ENCODE measurements around the gene GAL.
"Not testable (repeated sequence)": the region's sequence is repeated elsewhere in the genome, so short reads cannot be mapped to it uniquely, and the experiment has no call there.

The GAL gene

GRCh38 chr11:68684385-68685356 is at the start of gene GAL:
TSS of gene GAL (plus strand) at chr11:68684544. CDS start at chr11:68684924, 380 bp downstream.
- Histone ChIP-seq H3K27me3 (ENCODE audit: insufficient read depth, poor library complexity, severe bottlenecking) (peaks cover 26% of the 10 kb centered on the region), H3K27ac (ENCODE audit: poor library complexity, severe bottlenecking) (no peak within 1 kb of the TSS), H3K4me3 (ENCODE audit: severe bottlenecking) (peak within 1 kb of the TSS; percentile 24), H3K9me3 (ENCODE audit: severe bottlenecking) (no peaks in the 10 kb centered on the region), H3K4me1 (ENCODE audit: insufficient read depth, poor library complexity, severe bottlenecking) (no peaks in the 10 kb centered on the region), H3K36me3 (ENCODE audit: low read depth) (no peaks in the 10 kb centered on the region)
- DNase-seq (ENCODE audit: low spot score) (no peak), ATAC-seq (ENCODE audit: low read depth) (peak; percentile 48; the same call in 2 of the 3 replicates)
- no peak for TF ChIP-seq CTCF (IDR thresholded peaks at IDR 0.05; ENCODE audit: poor library complexity, severe bottlenecking)

DNA sequence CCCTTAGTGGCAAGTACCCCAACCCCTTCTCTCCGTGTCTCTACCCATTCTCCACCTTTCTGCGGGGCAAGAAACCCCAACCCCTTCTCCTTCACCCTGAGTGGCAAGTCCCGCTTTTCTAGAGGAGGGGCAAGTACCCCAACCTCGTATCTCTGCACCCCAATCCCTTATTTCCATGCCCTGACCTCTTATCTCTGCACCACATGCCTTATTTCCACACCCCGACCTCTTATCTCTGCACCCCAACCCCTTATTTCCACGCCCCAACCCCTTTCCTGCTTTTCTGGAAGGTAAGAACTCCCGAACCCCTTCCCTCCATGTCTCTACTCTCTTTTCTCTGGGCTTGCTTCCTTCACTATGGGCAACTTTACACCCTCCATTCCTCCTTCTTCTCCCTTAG is 49.7 kb upstream of the GAL start:
- H3K27ac ChIP-seq (ENCODE audit: poor library complexity, severe bottlenecking); H3K27me3 ChIP-seq (ENCODE audit: insufficient read depth, poor library complexity, severe bottlenecking); H3K9me3 ChIP-seq (ENCODE audit: severe bottlenecking); H3K4me1 ChIP-seq (ENCODE audit: insufficient read depth, poor library complexity, severe bottlenecking); ATAC-seq (ENCODE audit: low read depth); DNase-seq (ENCODE audit: low spot score); H3K4me3 ChIP-seq (ENCODE audit: severe bottlenecking); H3K36me3 ChIP-seq (ENCODE audit: low read depth): not testable (repeated sequence)

DNA sequence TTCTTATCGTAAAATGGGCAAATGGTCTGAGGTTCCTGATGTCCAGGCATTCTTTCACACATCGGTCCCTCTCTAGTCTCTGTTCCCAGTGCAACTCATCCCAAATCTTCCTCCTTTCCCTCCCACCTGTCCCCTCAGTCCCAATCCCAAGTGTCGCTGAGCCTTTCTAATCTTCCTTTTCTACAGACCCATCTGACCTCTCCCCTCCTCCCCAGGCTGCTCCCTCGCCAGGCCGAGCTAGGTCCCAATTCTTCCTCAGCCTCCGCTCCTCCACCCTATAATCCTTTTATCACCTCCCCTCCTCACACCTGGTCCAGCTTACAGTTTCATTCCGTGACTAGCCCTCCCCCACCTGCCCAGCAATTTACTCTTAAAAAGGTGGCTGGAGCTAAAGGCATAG is 49.2 kb upstream of the GAL start:
- H3K4me1 ChIP-seq (ENCODE audit: insufficient read depth, poor library complexity, severe bottlenecking); DNase-seq (ENCODE audit: low spot score); H3K27ac ChIP-seq (ENCODE audit: poor library complexity, severe bottlenecking); H3K36me3 ChIP-seq (ENCODE audit: low read depth); H3K27me3 ChIP-seq (ENCODE audit: insufficient read depth, poor library complexity, severe bottlenecking); H3K4me3 ChIP-seq (ENCODE audit: severe bottlenecking); ATAC-seq (ENCODE audit: low read depth); H3K9me3 ChIP-seq (ENCODE audit: severe bottlenecking): not testable (repeated sequence)

- not testable (repeated sequence) for ATAC-seq (ENCODE audit: low read depth); H3K4me3 ChIP-seq (ENCODE audit: severe bottlenecking); H3K27me3 ChIP-seq (ENCODE audit: insufficient read depth, poor library complexity, severe bottlenecking); H3K9me3 ChIP-seq (ENCODE audit: severe bottlenecking); H3K36me3 ChIP-seq (ENCODE audit: low read depth); H3K27ac ChIP-seq (ENCODE audit: poor library complexity, severe bottlenecking); DNase-seq (ENCODE audit: low spot score); H3K4me1 ChIP-seq (ENCODE audit: insufficient read depth, poor library complexity, severe bottlenecking)
Measured at GRCh38 chr11:68635883-68636282, 48.5 kb upstream of the GAL start.

- not testable (repeated sequence) for H3K4me1 ChIP-seq (ENCODE audit: insufficient read depth, poor library complexity, severe bottlenecking); H3K27me3 ChIP-seq (ENCODE audit: insufficient read depth, poor library complexity, severe bottlenecking); ATAC-seq (ENCODE audit: low read depth); H3K4me3 ChIP-seq (ENCODE audit: severe bottlenecking); H3K36me3 ChIP-seq (ENCODE audit: low read depth); DNase-seq (ENCODE audit: low spot score); H3K27ac ChIP-seq (ENCODE audit: poor library complexity, severe bottlenecking); H3K9me3 ChIP-seq (ENCODE audit: severe bottlenecking)
Measured at GRCh38 chr11:68639322-68639721, 45.0 kb upstream of the GAL start.

DNA sequence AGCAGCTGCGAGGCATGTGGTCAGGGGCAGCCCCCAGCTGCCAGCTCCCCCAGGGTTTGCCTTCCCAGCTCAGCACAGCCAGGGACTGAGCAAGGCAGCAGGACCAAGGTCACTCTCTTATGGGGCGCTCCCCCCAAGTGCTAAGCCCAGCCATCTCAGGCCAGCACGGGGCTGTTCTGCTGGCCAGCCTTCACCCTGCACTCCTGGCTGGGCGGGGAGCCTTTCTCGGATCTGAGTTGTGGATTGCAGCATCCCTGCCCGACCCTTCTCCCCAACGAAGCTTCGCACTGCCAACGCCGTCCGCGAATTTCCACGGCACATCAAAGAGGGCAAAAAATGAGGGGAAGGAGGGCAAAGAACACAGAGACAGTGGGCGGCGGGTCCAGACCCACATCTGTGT is 42.5 kb upstream of the GAL start:
- TF ChIP-seq CTCF (IDR thresholded peaks at IDR 0.05; ENCODE audit: poor library complexity, severe bottlenecking): no peak
- Histone ChIP-seq H3K4me3 (ENCODE audit: severe bottlenecking) (no peak overlapping the region), H3K4me1 (ENCODE audit: insufficient read depth, poor library complexity, severe bottlenecking) (no peaks in the 10 kb centered on the region), H3K36me3 (ENCODE audit: low read depth) (no peaks in the 10 kb centered on the region), H3K27me3 (ENCODE audit: insufficient read depth, poor library complexity, severe bottlenecking) (no peaks in the 10 kb centered on the region), H3K27ac (ENCODE audit: poor library complexity, severe bottlenecking) (no peak overlapping the region), H3K9me3 (ENCODE audit: severe bottlenecking) (peaks cover under 1% of the 10 kb centered on the region)
- no peak for ATAC-seq (ENCODE audit: low read depth)
- DNase-seq (ENCODE audit: low spot score): no peak
